Suppressor macrophage treated with lipopolysaccharide for 4 hours (primary cell): Measurements from ENCODE around the gene MUC2.

Experiments
- DNase-seq: peaks from one replicate; pipeline ENCODE4 v3.0.0-alpha.2; 2020

The MUC2 gene

DNA sequence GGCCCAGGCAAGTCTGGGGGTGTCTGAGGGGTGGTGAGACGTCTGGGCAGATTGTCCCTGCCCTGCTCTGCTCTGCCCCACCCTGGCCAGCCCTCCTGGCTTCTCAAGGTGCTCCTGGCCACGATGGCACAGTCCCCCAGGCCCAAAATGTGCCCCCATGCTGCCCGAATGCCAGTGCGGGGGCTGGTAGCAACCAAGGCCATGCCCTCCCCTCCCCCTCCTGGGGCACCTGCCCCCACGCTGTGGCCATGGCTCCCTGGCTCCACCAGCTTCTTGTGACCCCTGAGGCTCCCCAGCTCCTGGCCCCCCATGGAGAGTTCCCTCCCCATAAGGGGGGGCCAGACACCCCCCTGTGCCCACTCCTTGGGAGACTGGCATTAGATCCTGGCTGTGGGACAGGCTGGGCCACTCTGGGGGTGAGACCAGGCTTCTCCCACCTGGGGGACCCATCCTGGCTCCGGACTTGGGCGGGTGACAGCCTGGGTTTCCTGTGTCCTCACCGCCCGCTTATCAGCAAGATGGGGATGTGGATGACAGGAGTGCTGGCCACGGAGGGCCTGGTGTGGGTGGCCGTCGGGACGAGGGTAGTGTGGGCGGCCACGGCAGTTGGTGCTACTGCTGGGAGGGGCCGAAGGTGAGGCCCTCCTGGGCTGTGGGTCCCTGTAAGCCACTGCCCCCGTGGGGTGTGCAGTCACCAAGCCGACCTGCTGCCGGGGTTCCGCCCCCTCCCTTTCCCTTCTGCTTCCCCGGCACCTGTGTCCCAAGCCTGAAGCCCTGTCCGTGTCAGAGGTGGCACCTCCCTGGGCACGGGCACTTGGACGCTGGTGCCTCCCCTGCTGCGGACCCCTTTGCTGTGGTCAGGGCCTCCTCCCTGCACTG is 22.3 kb upstream of the MUC2 start:
- DNase-seq, result no peak

DNA sequence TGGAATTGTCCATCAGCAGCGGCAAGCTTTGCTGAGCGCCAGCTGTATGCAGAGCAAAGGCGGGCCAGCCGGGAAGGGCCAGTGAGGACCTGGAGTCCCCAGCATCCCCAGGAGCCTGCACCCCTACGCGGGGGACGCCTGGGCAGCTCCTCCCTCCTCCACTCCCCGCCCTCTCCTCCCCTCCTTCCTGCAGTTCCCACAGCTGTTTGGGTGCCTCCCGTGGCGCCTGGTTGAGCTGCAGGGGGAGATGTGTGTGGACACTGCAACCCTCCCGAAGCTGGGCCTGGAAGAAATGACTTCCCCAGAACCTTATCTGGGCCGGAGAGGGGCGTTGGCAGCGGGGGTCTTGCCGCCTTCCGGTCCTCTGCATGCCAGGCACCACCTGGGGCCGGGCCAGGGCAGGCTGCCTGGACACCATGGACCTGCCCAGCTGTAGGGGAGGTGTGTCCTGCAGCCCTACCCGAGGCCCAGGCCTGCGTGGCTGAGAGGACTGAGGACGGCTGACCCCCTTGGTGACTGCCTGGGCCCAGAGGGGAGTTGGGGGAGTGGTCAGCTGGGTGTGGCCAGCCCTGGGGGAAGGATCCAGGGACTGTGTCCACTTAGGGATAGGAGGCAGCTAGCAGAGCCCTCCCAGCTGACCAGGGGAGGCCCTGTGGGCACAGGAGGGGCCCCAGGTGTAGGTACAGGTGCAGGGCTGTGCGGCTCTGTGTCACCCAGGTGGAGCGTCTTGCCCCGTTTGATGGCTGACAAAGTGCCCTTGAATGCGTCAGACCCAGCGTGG is 21.4 kb upstream of the MUC2 start:
- no peak for DNase-seq

DNA sequence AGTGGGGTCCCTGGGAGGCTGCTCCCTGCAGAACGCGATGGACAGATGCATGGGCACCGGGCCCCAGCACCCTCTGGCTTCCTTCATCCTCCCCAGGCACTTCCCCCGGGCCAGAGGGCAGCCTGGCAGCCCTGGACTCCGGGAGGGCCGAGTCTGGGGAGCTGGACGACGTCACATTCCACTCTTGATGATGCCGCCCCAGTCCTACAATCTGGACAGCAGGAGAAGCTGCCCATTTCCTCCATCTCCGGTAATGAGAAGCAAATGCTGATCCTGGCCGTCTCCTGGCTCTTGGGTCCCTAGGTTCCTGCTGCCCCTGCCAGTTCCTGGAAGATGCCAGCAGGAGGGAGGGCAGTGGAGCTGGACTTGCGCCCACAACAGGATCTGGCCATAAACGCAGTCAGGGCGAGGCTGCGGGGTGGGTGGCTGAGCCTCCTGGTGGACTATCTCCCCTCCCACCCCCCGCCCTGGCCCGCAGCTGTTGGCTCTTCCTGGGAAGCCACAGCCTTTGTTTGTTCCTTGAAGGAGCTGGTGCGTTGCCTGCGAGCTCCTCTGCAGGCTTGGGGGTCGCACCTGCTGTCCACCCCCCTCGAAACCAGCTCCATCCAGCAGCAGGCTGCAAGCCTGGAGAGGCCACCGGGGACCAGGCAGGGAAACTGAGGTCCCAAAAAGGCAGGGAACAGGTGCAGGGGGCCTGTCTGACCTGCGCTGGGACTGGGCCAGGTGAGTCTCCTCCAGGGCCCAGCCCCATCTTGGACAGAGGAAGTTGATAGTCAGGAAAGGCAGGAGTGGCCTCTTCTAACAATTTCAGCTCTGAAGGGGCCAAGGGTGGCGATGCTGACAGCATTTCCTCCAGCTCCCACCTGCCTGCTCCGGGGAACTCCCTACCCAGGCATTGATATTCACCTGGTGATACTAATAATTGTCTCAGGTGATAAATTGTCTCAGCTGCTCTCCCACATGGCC is 20.2 kb upstream of the MUC2 start:
- DNase-seq, result no peak

DNA sequence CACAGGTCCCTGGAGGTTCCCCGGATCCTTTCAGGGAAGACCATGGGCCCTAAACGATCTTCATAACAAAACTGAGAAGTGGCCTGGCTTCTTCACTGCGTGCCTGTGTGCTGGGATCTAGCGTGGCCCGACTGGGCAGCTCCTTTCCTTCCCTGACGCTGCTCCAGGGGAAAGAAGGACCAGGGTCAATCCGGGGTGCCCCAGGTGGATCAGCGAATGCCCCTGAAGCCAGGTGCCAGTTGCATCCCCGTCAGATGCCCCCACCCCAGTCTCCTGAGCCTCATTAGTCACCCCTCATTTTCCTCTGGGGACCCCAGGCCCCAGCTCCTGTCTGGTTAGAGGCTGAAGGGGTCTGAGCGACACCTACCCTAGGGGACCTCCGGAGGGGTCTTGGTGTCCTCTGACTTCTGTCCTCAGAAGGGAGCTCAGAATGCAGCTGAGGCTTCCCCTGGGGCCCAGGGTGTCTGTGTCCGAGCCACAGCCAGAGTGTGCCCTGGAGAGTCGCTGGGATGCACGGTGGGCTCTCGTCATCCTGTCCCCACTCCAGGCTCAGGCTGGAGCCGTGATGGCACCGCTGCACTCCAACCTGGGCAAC is 19.5 kb upstream of the MUC2 start:
- no peak for DNase-seq

DNA sequence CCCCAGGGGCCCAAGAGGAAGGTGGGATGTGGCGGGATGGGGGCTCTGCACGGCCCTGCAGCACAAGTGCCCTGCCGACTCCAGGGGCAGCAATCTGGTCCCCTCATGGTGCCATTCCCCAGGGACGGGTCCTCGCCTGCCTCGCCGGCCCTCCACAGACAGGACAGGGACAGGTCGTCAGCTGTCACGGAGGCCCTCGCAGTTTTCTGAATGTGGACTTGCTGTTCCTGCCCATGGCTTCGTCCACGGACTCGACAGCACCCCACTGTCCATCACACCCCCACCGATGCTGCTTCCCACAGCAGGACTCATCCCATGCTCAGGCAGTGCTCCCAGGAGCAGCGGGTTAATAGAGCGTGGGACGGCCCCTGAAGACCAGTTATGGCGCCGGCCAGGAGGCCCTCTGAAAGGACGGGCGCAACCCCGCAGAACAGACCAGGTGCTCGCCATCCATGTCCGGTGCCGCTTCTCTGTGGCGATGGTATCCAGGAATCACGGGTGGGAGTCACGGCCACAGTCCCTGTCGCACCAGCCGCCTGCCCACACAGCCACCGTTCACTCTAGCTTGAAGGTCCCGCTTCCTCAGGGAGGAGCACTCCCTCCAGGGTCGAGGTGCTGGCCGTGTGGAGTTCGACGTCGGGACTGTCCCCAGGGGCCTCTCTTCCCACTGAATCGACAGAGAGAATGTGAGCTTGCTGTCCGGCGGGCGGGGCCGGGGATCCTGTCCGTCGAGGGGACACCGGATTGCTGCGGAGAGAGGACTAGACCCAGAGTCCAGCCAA is 18.5 kb upstream of the MUC2 start:
- no peak for DNase-seq

DNA sequence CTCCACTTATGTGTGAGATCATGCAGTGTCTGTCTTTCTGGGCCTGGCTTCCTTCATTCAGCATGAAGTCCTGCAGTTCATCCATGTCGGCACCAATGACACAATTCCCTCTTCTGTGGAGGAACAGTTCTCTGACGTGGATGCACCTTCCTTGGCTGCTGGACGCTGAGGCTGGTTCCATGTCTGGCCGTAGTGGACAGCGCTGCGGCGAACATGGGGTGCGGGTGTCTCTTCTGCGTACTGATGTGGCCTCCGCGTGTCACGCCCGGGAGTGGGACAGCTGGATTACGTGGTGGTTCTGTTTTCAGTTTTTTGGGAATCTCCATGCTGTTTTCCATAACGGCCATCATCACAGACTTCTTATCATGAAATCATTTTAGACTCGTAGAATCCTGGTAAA is 16.9 kb upstream of the MUC2 start:
- no peak for DNase-seq

DNA sequence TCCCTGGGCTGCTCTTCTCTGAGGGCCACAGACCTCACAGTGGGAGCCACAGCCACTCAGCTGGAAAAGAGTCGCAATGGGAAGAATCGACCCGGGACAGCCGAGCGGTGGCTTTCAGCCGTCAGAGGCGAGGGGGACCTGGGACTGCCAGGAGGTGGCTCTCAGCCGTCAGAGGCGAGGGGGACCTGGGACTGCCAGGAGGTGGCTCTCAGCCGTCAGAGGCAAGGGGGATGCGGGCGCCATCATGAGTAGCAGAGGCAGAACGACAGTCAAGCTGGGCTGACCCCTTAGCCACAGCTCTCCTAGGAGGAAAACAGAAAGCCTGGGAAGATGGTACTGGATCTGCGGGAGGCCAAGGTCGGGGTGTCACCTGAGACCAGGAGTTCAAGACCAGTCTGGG is 14.9 kb upstream of the MUC2 start:
- no peak for DNase-seq

DNA sequence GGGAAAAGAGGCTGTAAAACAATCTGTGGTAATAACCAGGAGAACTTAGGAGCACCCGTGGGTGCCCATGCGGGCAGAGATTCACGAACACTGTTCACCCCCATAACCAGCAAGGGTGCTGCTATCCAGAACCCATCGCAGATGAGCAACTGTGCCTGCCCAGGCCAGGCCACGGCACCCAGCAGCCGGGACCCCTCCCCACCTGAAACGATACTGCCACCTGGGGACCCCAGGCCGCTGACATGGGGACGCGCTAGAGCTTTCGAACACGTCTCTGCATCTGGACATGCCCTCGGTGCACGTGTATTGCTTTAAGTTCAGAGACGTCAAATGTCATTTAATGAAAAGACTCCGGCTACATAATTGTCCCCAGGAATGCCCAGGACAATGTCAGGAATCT is 14.3 kb upstream of the MUC2 start:
- no peak for DNase-seq

DNA sequence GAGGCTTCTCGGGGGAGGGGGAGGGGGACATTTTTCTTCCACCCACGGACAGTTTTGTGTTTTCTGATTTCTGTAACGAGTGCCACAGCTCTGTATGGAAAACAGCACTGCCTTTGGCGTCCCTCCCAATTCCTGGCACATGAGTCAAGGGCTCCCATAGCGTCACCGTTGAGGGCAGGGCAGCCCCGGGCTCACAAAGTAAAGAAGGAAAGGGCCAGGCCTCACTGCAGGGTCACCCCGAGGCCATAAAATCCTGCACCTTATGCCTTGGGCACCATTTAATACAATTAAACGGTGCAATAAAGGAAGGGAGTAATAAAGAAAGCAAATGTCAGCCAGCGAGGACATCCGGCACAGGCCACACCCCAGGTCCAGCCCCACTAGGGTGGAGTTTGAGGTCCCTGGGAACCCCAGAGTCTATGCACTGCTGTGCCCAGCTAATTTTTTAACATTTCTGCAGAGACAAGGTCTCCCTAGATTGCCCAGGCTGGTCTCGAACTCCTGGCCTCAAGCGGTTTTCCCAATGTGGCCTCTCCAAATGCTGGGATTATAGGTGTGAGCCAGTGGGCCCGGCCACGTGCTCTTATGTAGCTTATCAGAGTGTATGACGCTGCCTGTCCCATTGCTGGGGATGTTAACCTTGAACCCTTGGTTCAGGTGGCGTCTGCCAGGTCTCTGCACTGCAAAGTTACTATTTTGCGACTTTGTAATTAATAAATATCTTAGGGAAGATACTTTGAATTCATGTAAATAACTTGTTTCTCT is 13.6 kb upstream of the MUC2 start:
- DNase-seq, result no peak

DNA sequence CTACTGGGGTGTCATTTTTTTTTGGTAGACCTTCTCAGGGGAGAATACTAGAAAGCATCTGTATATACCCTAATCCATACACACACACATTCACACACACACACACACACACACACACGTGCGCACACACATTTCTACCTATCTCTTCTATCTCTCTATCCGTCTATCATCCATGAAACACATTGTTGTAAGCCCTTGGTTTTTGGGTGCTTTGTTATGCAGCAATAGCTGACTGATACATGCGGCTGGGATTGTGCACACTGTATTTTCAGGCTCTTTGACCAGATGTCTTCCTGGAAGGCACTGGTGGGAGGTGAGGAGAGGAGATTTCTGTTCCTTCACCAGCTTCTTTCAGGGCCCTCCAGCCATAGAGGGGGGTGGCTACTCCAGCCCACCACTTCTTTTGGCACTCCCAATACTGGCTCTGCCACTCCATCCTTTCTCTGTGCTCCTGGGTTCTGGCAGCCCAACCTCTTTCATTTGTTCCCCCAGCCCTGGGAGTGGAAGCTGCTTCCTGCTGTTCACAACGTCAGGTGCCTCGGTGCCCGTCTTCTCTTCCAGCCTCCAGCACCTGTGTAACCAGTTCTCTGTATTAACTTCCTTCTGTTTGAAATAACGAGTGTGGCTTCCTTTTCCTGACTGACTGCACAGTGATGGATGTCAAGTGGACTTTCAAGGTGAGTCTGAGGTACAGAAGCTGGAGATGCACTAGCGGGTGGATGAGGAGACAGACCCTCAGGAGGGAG is 12.4 kb upstream of the MUC2 start:
- no peak for DNase-seq

DNA sequence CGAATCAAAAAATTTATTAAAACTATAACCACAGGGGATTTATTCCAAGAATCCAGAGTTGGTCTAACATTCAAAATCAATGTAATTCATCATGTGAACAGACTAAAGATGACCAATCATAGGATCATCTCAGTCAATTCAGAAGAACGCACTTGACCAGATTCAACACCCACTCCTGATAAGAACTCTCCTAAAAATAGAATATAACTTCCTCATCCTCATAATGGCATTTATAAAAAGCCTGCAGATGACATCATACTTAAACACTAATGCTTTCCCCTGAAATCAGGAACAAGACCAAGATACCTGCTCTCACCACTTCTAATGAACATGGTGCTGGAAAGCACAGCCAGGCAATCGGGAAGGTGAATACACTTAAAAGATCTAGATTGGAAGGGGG is 10.5 kb upstream of the MUC2 start:
- DNase-seq, result peak; percentile 60

DNA sequence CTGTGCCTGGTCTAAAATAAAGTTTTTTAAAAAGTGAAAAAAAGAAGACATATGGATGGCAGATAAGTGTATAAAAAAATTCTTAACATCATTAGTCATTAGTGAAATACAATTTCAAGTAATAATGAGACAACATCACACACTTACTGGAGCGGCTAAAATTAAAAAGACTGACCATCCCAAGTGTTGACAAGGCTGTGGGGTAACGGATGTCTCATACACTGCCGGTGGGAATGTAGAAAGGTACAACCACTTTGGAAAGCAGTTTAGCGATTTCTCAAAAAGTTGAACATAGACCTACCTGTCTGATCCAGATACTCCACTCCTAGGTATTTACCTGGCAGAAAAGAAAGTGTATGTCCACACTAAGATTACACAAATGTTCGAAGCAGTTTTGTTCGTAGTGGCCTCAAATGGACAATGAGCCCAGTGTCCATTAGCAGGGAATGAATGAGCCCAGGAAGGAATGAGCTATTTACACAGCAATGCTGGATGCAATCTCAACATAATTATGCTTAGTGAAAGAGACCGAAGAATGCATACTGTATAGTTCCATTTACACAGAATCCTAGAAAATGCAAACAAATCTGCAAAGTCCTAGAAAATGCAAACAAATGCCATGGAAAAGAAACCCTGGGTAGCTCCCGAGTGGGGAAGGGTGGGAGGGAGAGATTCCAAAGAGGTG is 6.7 kb upstream of the MUC2 start:
- DNase-seq, result no peak

DNA sequence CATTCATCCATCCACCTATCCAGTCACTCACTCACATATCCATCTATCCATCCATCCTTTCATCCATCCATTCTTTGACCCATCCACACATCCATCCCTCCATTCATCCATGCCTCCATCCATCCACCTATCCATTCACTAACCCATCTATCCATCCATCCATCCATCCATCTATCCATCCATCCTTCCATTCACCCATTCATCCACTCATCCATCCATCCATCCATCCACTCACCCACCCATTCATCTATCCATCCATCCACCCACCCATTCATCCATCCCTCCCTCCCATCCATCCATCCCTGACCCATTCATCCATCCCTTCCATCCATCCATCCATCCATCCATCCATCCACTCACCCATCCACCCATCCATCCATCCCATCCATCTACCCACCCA is 4.9 kb upstream of the MUC2 start:
- DNase-seq, result no peak

DNA sequence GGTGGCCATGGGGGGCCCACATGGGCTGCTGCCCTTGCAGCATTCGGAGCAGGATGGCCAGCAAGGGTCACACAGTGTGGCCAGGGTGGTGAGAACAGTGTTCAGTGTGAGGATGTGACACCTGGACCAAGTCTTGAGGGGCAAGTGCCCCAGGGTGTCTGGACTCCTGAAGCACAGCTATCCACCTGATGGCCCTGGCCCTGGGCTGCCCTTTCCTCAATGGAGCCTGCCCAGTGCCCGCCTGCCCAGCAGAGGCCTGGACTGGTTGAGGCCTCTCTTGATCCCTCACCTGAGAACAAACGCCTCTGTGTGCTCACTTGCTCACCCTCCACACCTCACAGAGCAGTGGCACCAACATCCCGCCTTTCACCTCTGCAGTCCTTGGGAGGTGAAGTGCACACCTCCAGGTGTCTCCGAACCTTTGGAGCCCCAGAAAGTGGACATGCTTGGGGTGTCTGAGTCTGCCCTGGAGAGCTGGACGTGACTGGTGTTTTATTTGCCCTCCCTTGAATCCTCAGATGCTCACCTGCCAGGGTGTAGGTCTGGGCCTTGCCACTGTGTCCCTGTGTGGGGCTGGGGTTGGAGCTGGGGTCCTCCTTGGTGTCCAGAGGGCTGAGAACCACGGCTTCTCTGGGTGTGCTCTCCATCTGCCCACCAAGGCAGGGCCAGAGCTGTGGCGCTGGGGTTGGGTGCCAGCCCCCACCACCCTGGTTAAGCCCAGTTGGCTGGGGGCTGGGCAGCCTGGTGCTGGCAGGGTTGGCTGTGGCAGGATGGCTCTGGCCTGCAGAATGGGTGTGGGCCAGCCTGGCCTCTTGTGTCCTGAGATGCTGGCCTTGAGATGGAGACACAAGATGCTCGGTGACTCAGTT is 3.8 kb upstream of the MUC2 start:
- DNase-seq, result no peak

DNA sequence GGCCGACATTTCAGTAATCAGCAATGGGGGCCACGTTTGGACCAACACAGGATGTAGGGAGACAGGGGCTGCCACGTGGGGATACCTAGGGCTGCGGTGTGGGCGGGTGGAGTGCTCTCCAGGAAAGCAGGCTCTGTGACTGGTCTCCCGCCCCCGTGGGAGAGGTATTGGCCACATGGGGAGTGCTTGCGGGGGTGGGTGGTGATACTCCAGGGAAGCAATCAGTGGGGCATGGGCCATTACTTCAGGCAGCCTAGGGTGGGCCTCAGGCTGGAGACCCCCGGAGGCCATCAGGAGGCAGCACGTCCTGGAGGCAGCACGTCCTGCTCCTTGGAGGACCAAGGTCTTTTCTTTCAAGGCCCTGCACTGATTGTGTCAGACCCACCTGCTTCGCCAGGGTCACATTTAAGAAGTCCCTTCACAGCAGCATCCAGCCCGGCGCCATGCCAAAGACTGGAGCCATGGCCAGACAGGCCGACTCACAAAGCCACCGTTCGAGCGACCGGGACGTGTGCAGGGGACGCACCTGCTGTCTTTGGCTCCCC is 3.0 kb upstream of the MUC2 start:
- DNase-seq, result no peak

DNA sequence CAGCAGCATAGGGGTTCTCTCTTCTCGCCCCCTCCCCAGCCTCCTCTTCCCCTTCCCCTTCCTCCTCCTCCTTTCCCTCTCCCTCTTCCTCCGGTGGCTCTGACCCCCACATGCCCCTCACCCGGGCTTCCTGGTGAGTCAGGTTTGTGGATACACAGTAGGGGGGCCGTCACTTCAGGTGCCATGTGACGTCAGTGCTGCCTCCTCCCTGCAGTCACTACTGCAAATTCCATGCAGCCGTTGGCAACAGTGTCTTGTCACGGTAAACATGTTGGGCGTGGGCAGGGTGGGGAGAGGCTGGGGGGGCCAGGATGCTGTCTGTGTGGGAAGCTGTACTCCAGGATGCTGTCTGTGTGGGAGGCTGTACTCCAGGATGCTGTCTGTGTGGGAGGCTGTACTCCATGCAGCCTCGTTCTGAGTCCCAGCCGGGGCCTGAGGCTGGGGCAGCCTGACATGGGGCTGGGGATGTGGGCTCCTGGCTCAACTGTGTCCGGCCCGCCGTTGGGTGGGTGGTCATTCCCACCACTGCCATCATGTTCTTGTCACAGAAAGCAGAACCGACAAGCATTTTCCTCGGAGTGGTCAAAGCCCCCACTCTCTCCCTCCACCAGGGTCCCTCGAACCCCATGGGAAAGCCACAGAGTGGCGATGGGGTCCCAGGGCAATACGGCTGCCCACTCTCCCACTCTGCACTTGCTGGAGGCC is 2.4 kb upstream of the MUC2 start:
- DNase-seq, result no peak

DNA sequence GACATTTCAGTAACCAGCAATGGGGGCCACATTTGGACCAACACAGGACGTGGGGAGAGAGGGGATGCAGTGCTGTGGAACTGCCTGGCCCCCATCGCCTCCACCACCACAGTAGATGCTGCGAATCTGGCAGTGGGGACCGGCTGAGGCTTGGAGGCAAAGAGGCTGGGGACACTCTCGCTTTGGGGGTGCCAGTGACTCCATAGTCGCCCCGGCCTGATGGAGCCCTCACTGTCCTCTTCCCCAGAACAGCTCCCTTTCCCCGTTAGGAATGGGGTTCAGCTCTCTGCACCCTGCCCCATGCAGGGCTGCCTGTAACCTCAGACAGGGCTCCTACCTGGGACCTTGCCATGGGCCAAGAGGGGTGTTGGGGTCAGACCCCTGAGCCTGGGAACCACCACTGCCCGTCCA is 1.8 kb upstream of the MUC2 start:
- no peak for DNase-seq

DNA sequence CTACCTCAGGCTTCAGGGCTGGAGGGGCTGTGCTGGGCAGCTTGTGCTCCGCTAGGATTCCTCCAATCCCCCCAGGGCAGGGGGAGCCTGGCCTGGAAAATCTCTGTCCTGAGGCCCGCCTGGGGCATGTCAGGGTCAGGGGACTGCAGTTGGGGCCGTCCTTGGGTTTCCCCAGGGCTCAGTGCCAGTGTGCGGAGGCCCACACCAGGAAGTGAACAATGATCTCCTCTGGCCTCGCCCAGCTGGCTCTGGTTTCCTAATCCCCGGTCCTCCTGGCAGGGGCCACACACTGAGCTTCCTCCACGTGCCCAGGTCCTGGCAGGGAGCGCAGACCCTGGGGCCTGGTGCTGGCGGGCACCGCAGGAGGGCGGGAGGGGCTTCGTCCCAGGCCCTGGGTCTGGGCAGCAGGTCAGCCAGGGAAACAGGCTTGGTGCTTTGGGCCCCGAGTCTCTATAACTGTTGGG is 1.4 kb upstream of the MUC2 start:
- peak; percentile 77 for DNase-seq
